ENCODE results near the gene UBTD1.

DNA sequence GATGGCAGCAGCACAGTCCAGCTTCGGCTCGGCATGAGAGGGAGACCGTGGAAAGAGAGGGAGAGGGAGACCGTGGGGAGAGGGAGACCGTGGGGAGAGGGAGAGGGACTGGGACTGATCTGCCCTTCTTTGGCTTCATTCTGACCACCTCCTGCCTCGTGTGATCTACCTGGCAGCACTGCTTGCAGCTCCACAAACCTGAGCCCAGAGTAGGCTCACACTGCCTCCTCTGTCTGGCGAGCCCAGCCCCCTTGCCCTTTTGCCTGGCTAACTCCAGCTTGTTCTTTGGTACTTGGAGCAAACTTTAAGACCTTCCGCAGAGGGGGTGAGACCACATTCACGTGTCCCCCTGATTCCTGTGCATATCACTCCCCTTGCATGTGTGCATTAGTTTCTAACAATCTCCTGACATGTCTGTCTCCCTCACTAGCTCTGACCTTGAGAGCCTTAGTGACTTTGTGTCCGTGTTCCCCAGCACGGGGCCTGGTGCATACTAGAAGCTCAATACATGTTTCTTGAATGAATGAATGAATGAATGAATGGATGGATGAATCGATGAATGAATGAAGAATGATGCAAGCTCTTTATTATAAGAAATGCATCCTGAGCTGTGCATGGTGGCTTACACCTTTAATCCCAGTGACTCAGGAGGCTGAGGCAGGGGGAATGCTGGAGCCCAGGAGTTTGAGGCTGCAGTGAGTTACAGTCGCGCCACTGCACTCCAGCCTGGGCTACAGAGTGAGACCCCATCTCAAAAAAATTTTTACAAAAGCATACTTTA lies 31.2 kb downstream of the UBTD1 start:
- TF ChIP-seq, protein P1, sequence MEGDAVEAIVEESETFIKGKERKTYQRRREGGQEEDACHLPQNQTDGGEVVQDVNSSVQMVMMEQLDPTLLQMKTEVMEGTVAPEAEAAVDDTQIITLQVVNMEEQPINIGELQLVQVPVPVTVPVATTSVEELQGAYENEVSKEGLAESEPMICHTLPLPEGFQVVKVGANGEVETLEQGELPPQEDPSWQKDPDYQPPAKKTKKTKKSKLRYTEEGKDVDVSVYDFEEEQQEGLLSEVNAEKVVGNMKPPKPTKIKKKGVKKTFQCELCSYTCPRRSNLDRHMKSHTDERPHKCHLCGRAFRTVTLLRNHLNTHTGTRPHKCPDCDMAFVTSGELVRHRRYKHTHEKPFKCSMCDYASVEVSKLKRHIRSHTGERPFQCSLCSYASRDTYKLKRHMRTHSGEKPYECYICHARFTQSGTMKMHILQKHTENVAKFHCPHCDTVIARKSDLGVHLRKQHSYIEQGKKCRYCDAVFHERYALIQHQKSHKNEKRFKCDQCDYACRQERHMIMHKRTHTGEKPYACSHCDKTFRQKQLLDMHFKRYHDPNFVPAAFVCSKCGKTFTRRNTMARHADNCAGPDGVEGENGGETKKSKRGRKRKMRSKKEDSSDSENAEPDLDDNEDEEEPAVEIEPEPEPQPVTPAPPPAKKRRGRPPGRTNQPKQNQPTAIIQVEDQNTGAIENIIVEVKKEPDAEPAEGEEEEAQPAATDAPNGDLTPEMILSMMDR (IDR thresholded peaks at IDR 0.05) = no peak
- TF ChIP-seq POLR2A (IDR thresholded peaks at IDR 0.05) = no peak
